Activated naive CD4-positive, alpha-beta T cell treated with anti-CD3 and anti-CD28 coated beads, Interleukin-2, amount 10 ng/mL, durations not matched to agents 7 days and 5 days (primary cell): ENCODE data around the gene PAOX.

Experiments
- CTCF ChIA-PET: fragments of 350-600 bp; sonication (Branson Sonifier 250); formaldehyde crosslinking; loops from one replicate; lab custom pipeline; 2021; ENCODE audit warnings: antibody characterized with exemption; lab: Charles Lee
- DNase-seq: peaks from one replicate; pipeline ENCODE4 v3.0.0-alpha.2; 2020
- H3K27ac Mint-ChIP-seq: one replicate; pipeline ENCODE4 v1.8.0; 2021; ENCODE audit warnings: mild to moderate bottlenecking, moderate library complexity, mixed read lengths
- H3K27me3 Mint-ChIP-seq: one replicate; pipeline ENCODE4 v1.8.0; 2021; ENCODE audit warnings: mild to moderate bottlenecking, mixed read lengths
- H3K36me3 Mint-ChIP-seq: one replicate; pipeline ENCODE4 v1.8.0; 2021; ENCODE audit warnings: mixed read lengths
- H3K4me1 Mint-ChIP-seq: one replicate; pipeline ENCODE4 v1.8.0; 2021; ENCODE audit warnings: mixed read lengths
- H3K4me3 Mint-ChIP-seq: one replicate; pipeline ENCODE4 v1.8.0; 2021; ENCODE audit warnings: mild to moderate bottlenecking, moderate library complexity, mixed read lengths
- H3K9me3 Mint-ChIP-seq: one replicate; pipeline ENCODE4 v1.8.0; 2021; ENCODE audit warnings: mixed read lengths

PAOX gene

DNA sequence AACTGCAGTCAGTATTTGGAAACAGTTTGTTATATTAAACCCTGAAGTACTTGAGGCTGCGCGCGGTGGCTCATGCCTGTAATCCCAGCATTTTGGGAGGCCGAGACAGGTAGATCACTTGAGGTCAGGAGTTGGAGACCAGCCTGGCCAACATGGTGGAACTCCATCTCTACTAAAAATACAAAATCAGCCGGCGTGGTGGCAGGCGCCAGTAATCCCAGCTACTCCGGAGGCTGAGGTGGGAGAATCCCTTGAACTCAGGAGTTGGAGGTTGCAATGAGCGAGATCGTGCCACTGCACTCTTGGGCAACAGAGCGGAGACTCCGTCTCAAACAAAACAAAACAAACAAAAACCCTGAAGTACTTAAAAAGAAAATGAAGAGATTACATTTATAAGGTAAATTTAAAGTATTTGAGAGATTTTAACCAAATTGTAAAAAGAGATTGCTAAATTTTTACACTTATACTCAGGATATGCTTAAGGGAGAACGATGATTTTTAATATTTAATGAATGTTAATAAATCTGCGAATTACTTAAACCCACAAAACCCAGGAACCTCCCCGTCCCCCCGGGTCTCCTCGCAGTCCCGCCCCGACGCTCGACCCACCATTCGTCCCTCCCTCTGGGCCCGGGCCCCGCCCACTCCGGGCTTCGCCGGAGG, 14.5 kb downstream of the PAOX start:
- CTCF ChIA-PET = interaction anchor here (0.6 kb wide), 1 partner anchor 205 kb away, joined by 3 read pairs; no protein-coding TSS in a partner anchor
- Mint-ChIP-seq H3K36me3 (peaks cover 35% of the 10 kb centered on the region), H3K27me3 (no peaks in the 10 kb centered on the region)

DNA sequence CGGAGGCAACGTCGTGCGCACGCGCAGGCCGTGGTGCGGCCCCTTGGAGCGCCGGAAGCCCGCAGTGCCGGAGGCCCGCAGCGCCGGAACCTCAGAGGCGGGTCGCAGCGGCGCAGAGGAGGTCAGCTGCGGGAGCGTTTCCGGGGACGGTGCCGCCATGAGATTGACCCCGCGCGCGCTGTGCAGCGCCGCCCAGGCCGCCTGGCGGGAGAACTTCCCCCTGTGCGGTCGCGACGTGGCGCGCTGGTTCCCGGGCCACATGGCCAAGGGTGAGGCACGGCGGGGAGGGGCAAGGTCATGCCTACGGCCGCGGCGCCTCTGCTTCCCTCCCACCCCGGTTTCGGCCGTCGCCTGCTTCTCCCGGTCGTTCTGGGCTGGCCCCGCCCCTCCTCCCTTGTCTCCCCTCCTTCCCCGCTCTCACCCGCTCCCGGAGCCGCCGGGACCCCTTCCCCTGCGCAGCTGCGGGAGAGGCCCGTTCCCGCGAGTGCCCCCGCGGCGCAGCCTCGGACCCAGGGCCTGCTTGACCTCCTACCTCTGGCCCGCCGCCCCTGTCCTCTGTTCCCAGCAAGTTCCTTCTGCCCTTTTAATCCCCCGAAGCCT, 15.1 kb downstream of the PAOX start, which contains the start of gene MTG1:
Gene MTG1 (plus strand): TSS at position 94 of the 600 bp plus-strand sequence. CDS start 64 bp downstream, at position 158.
- Mint-ChIP-seq H3K9me3 (no peaks in the 10 kb centered on the region), H3K4me3 (peak within 1 kb of the TSS; percentile 95), H3K4me1 (peaks cover 58% of the 10 kb centered on the region), H3K36me3 (peaks cover 39% of the 10 kb centered on the region), H3K27ac (peak within 1 kb of the TSS; percentile 90), H3K27me3 (no peaks in the 10 kb centered on the region)
- peak; percentile 94 for DNase-seq
- CTCF ChIA-PET = no interaction called here

More for the DNA sequence above, 14.5 kb downstream of the PAOX start:
- no peak for DNase-seq
- H3K4me1 Mint-ChIP-seq = peaks cover 65% of the 10 kb centered on the region
- H3K4me3 Mint-ChIP-seq = peak overlapping the region; percentile 95
- H3K9me3 Mint-ChIP-seq = no peaks in the 10 kb centered on the region
- peak overlapping the region; percentile 83 for H3K27ac Mint-ChIP-seq

- Mint-ChIP-seq H3K27me3 (no peaks in the 10 kb centered on the region), H3K4me3 (peak overlapping the region; percentile 95), H3K27ac (peak overlapping the region; percentile 90), H3K4me1 (peaks cover 59% of the 10 kb centered on the region), H3K36me3 (peaks cover 45% of the 10 kb centered on the region), H3K9me3 (no peaks in the 10 kb centered on the region)
- CTCF ChIA-PET = interaction anchor here (1.0 kb wide), 1 partner anchor 65 kb away, joined by 3 read pairs; no protein-coding TSS in a partner anchor
- DNase-seq = no peak
Measured at GRCh38 chr10:133394801-133395221, 15.7 kb downstream of the PAOX start.

DNA sequence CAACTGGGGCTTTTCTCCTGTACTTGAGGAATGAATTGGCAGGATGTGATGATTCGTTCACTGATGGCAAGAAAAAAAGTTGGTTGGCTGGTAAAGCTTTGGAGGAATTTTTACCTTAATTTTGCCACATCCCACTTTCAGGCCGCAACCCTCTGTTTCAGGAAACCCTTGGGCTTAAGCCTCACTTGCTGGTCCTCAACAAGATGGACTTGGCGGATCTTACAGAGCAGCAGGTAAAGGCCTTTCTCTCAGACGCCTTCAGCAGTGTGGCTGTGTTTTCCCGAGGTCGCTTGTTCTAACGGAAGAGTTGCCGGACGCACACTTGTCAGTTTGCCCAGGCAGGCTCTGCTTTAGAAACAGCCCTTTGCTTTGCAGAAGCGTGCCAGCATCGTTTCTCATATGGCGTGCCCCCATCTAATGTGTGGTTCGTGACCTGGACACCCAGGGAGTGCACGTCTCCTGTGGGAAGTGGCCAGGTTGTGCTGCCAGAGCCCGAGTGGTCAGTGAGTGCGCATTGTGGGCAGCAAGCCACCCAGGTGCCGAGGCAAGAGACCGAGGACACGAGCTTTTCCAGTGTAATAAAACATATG, 17.1 kb downstream of the PAOX start:
- H3K4me1 Mint-ChIP-seq = peaks cover 59% of the 10 kb centered on the region
- H3K27me3 Mint-ChIP-seq = no peaks in the 10 kb centered on the region
- no peaks in the 10 kb centered on the region for H3K9me3 Mint-ChIP-seq
- peak overlapping the region; percentile 95 for H3K4me3 Mint-ChIP-seq
- DNase-seq = no peak
- peaks cover 49% of the 10 kb centered on the region for H3K36me3 Mint-ChIP-seq
- H3K27ac Mint-ChIP-seq = no peak overlapping the region
- CTCF ChIA-PET = no interaction called here

- CTCF ChIA-PET = no interaction called here
- no peaks in the 10 kb centered on the region for H3K9me3 Mint-ChIP-seq
- DNase-seq = no peak
- no peak overlapping the region for H3K27ac Mint-ChIP-seq
- H3K27me3 Mint-ChIP-seq = no peaks in the 10 kb centered on the region
- H3K4me3 Mint-ChIP-seq = no peak overlapping the region
- peaks cover 55% of the 10 kb centered on the region for H3K4me1 Mint-ChIP-seq
- peaks cover 56% of the 10 kb centered on the region for H3K36me3 Mint-ChIP-seq
Measured at GRCh38 chr10:133397938-133398337, 18.9 kb downstream of the PAOX start.

- Mint-ChIP-seq H3K4me3 (no peak overlapping the region), H3K4me1 (peaks cover 55% of the 10 kb centered on the region), H3K27ac (no peak overlapping the region), H3K27me3 (no peaks in the 10 kb centered on the region), H3K9me3 (no peaks in the 10 kb centered on the region), H3K36me3 (peaks cover 64% of the 10 kb centered on the region)
- DNase-seq = no peak
- CTCF ChIA-PET = no interaction called here
Measured at GRCh38 chr10:133399123-133399601, 20.1 kb downstream of the PAOX start.

DNA sequence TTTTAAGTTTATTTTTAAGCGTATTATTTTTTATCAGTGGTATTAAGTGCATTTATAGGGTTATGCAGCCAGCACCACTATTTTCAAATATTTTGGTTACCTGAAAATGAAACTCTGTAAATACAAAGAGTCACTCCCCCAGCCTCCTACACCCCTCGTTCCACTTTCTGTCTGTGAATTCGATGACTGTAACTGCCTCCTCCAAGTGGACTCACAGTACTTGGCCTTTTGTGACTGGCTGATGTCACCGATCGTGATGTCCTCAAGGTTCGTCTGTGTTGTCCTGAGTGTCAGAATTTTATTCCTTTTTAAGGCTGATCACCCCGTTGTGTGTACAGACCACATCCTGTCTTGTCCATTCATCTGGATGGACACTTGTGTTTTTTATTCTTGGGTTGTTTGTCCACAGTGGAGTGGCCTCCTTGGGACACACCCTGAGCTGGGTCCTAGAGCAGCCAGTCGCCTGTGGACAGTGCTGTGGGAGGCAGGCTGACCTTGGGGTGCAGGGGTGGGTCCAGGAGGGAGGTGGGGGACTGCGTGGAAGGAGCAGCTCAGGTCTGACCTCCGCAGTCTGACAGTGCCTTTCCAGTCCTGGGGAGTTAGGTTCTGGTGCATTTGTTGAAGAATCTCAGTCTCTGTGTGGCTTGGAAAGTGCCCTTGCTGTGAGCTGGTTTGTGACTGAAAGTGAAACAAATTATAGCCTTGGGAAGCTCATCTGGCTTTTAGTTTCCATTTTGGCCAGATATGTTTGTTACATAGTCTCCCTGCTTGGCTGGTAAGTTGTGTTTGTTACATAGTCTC, 21.8 kb downstream of the PAOX start:
- H3K9me3 Mint-ChIP-seq = no peaks in the 10 kb centered on the region
- H3K36me3 Mint-ChIP-seq = peaks cover 71% of the 10 kb centered on the region
- H3K4me1 Mint-ChIP-seq = peaks cover 52% of the 10 kb centered on the region
- peak; percentile 40 for DNase-seq
- no peak overlapping the region for H3K4me3 Mint-ChIP-seq
- CTCF ChIA-PET = interaction anchor here (1.3 kb wide), 2 partner anchors 38 to 72 kb away, joined by 8 to 10 read pairs; no protein-coding TSS in a partner anchor
- H3K27ac Mint-ChIP-seq = peak overlapping the region; percentile 86
- H3K27me3 Mint-ChIP-seq = no peaks in the 10 kb centered on the region

- H3K4me3 Mint-ChIP-seq = no peak overlapping the region
- CTCF ChIA-PET = interaction anchor here (1.3 kb wide), 2 partner anchors 37 to 72 kb away, joined by 8 to 10 read pairs; no protein-coding TSS in a partner anchor
- no peaks in the 10 kb centered on the region for H3K9me3 Mint-ChIP-seq
- DNase-seq = no peak
- H3K36me3 Mint-ChIP-seq = peaks cover 73% of the 10 kb centered on the region
- no peaks in the 10 kb centered on the region for H3K27me3 Mint-ChIP-seq
- peaks cover 56% of the 10 kb centered on the region for H3K4me1 Mint-ChIP-seq
- peak overlapping the region; percentile 86 for H3K27ac Mint-ChIP-seq
Measured at GRCh38 chr10:133401500-133401899, 22.4 kb downstream of the PAOX start.

DNA sequence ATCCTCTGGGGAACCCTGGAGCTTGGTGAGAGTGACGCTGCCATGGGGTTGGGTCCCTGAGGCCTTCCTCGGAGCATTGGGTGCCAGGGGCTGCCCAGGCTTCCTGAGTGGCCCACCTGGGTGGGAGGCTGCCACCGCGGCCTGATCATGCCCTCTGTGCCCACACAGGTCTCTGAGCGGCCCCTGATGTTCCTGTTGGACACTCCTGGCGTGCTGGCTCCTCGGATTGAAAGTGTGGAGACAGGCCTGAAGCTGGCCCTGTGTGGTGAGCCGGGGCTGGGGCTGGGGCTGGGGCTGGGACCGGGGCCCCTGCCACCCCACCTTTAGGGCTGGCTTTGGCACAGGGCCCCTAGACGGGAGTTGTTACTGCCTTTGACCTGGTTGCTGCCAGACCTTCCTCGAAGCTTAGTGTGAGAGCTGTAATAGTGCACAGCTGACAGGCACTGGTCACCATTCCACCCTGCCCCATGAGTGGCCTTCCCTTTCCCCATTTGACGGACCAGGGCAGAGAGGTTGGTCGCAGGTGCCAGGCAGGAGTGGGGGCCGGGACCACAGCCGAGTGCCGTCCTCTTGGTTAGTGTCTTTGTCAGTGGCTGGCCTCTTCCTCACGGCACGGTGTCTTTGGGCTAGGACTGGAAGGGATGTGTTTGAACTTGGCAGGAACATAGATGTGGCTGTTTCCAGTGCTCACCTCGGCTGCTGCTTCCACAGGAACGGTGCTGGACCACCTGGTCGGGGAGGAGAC, 23.1 kb downstream of the PAOX start:
- H3K4me1 Mint-ChIP-seq = peaks cover 53% of the 10 kb centered on the region
- CTCF ChIA-PET = interaction anchor here (1.3 kb wide), 2 partner anchors 36 to 73 kb away, joined by 8 to 10 read pairs; no protein-coding TSS in a partner anchor
- H3K27me3 Mint-ChIP-seq = no peaks in the 10 kb centered on the region

DNA sequence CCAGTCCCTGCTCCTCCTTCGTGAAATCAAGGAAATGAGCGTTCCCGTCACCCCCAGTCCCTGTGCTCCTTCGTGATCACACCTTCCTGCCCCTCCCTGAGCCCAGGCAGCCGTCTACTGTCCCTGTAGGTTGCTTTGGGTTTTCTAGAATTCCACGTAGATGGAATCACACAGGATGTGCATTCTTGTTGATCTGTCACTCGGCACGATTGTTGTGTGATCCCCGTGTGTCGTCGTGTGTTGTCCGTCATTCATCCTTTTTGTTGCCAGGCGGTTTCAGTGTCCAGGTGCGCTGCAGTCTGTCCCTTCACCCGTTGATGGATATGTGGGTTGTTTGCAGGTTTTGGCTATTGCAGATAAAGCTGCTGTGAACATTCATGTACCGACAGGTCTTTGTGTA, 24.3 kb downstream of the PAOX start:
- Mint-ChIP-seq H3K4me3 (no peak overlapping the region), H3K4me1 (peaks cover 47% of the 10 kb centered on the region), H3K27ac (no peak overlapping the region), H3K27me3 (no peaks in the 10 kb centered on the region), H3K9me3 (peaks cover 1% of the 10 kb centered on the region), H3K36me3 (peaks cover 72% of the 10 kb centered on the region)
- no peak for DNase-seq
- CTCF ChIA-PET = no interaction called here

More for the DNA sequence above, 23.1 kb downstream of the PAOX start:
- Mint-ChIP-seq H3K36me3 (peaks cover 72% of the 10 kb centered on the region), H3K4me3 (no peak overlapping the region), H3K9me3 (no peaks in the 10 kb centered on the region), H3K27ac (peak overlapping the region; percentile 86)
- no peak for DNase-seq

DNA sequence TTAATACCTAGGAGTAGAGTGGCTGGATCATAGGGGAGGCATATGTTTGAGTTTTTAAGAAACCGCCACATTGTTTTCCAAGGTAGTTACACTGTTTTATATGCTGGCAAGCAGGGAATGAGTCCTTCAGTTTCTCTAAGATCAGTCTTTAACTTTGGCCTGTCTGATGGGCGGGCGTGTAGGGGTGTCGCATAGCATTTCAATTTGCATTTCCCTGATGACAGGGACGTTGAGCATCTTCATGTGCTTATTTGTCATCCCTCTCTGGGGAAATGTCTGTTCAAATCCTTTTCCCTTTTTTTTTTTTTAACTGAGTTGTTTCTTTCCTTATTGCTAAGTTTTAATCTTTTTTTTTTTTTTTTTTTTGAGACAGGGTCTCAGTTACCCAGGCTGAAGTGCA, 24.7 kb downstream of the PAOX start:
- Mint-ChIP-seq H3K27me3 (no peaks in the 10 kb centered on the region), H3K4me3 (no peak overlapping the region), H3K36me3 (peaks cover 73% of the 10 kb centered on the region), H3K4me1 (peaks cover 47% of the 10 kb centered on the region), H3K27ac (peak overlapping the region; percentile 50), H3K9me3 (peaks cover 5% of the 10 kb centered on the region)
- no peak for DNase-seq
- CTCF ChIA-PET = no interaction called here

DNA sequence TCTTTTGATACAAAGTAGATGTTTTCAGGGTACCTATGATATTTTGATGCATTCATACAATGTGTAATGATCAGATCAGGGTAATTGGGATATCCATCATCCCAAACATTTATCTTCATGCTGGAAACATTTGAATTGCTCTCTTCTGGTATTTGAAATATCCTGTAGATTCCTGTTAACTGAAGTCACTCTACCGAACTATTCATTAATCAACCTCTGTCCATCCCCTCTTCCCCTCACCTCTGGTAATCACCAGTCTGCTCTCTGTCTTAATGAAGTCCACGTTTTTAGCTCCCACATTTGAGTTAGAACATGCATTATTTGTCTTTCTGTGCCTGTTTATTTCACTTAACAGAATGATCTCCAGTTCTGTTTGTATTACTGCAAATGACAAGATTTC, 26.2 kb downstream of the PAOX start:
- DNase-seq = no peak
- H3K36me3 Mint-ChIP-seq = peaks cover 77% of the 10 kb centered on the region
- H3K27ac Mint-ChIP-seq = no peak overlapping the region

DNA sequence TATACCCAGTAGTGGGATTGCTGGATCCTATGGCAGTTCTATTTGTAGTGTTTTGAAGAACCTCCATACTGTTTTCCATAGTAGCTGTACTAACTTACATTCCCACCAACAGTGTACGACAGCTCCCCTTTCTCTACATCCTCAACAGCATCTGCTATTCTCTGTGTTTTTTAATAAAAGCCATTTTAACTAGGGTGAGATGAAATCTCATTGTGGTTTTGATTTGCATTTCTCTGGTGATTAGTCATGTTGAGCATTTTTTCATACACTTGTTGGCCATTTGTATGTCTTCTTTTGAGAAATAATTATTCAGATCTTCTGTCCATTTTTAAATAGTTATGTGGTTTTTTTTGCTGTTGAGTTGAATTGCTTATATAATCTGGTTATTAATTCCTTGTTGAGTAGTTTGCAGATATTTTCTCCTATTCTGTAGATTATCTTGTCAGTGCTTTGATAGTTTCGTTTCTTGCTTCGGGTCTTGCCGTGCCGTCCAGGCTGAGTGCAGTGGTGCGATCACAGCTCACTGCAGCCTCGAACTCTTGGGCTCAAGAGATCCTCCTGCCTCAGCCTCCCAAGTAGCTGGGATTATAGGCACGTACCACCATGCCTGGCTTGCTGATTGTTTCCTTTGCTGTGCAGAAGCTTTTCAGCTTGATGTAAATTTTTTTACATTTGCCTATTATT, 26.9 kb downstream of the PAOX start:
- Mint-ChIP-seq H3K4me1 (peaks cover 31% of the 10 kb centered on the region), H3K9me3 (peaks cover 18% of the 10 kb centered on the region), H3K27me3 (no peaks in the 10 kb centered on the region), H3K4me3 (no peak overlapping the region), H3K27ac (no peak overlapping the region), H3K36me3 (peaks cover 80% of the 10 kb centered on the region)
- no peak for DNase-seq
- CTCF ChIA-PET = no interaction called here

More for the DNA sequence above, 26.2 kb downstream of the PAOX start:
- Mint-ChIP-seq H3K27me3 (no peaks in the 10 kb centered on the region), H3K4me1 (peaks cover 38% of the 10 kb centered on the region), H3K4me3 (no peak overlapping the region), H3K9me3 (peaks cover 14% of the 10 kb centered on the region)
- CTCF ChIA-PET = no interaction called here
